H1 (cell line): ENCODE measurements around the gene ARHGEF1. TPM values are rescaled to one million over a fixed set of nuclear protein-coding genes. Genes with fewer than 3 reads are reported as not detected.
A peak's percentile ranks its signal among the peaks of the same experiment; 100 is the strongest.

Source experiments
- CTCF ChIA-PET: fragments of 300-600 bp; sonication (Branson Sonifier 250); formaldehyde crosslinking; loops from one replicate; lab custom pipeline; 2021; ENCODE audit not compliant: partially characterized antibody; lab: Charles Lee
- POLR2A ChIA-PET: fragments of 300-600 bp; sonication (Branson Sonifier 250); formaldehyde crosslinking; loops from one replicate; lab custom pipeline; 2021; ENCODE audit warnings: inconsistent platforms; ENCODE audit not compliant: partially characterized antibody; lab: Charles Lee
- DNase-seq, 2 experiments: peaks; one replicate each; pipeline versions ENCODE4 v3.0.0 to v3.0.0-alpha.2; 2010 to 2022; ENCODE audit warnings: low spot score in 2 of 2, low read depth in 1 of 2, mixed read lengths in 1 of 2
- FAIRE-seq: peaks from 2 replicates; lab custom pipeline; 2011; peaks lifted over from hg19 to GRCh38; lab: Jason Lieb, UNC
- H2AFZ ChIP-seq: 2 replicates; pipeline ENCODE4 v1.8.1; 2012; ENCODE audit warnings: low read length, inconsistent platforms
- H2AK5ac ChIP-seq: 2 replicates; pipeline ENCODE4 v1.6.1; 2013; ENCODE audit warnings: low read depth, low read length
- H2BK120ac ChIP-seq: replicated peaks from 2 replicates; pipeline ENCODE3; 2013; ENCODE audit warnings: low read depth, low read length, inconsistent platforms
- H2BK12ac ChIP-seq: 2 replicates; pipeline ENCODE4 v1.6.1; 2013; ENCODE audit warnings: low read depth, low read length
- H2BK15ac ChIP-seq: 2 replicates; pipeline ENCODE4 v1.6.1; 2013; ENCODE audit warnings: low read length
- H2BK20ac ChIP-seq: 2 replicates; pipeline ENCODE4 v1.6.1; 2013; ENCODE audit warnings: low read length
- H2BK5ac ChIP-seq: 2 replicates; pipeline ENCODE4 v1.6.1; 2013; ENCODE audit warnings: low read depth, low read length
- H3K14ac ChIP-seq: 2 replicates; pipeline ENCODE4 v1.6.1; 2013; ENCODE audit warnings: inconsistent platforms; ENCODE audit not compliant: insufficient read length
- H3K18ac ChIP-seq: 2 replicates; pipeline ENCODE4 v1.6.1; 2013; ENCODE audit warnings: low read length; ENCODE audit errors: extremely low read depth
- H3K23ac ChIP-seq: 2 replicates; pipeline ENCODE4 v1.6.1; 2013; ENCODE audit warnings: inconsistent platforms; ENCODE audit not compliant: insufficient read length
- H3K23me2 ChIP-seq: 2 replicates; pipeline ENCODE4 v1.6.1; 2013; ENCODE audit warnings: low read depth, low read length
- H3K27ac ChIP-seq: 2 replicates; pipeline ENCODE4 v1.6.1; 2011; ENCODE audit warnings: low read depth, low read length, inconsistent platforms
- H3K27me3 ChIP-seq, 4 experiments: replicated peaks in 1 of 4; 1 replicate in 1 of 4; 2 replicates in 3 of 4; pipeline versions ENCODE4 v1.6.1 to v1.8.1; 2011 to 2013; ENCODE audit warnings: low read length in 3 of 4, mild to moderate bottlenecking in 3 of 4, inconsistent platforms in 2 of 4, mixed read lengths in 2 of 4, moderate library complexity in 1 of 4; ENCODE audit not compliant: control insufficient read depth in 3 of 4, insufficient read depth in 3 of 4; ENCODE audit errors: extremely low read depth in 1 of 4
- H3K36me3 ChIP-seq, 4 experiments: 2 replicates each; pipeline versions ENCODE4 v1.6.1 to v1.8.1; 2011 to 2013; ENCODE audit warnings: mild to moderate bottlenecking in 4 of 4, low read length in 3 of 4, moderate library complexity in 2 of 4, control low read depth in 1 of 4, inconsistent platforms in 1 of 4; ENCODE audit not compliant: insufficient read depth in 4 of 4, control insufficient read depth in 2 of 4
- H3K4ac ChIP-seq: replicated peaks from 2 replicates; pipeline ENCODE3; 2013; ENCODE audit warnings: low read length, low read depth, mixed read lengths, inconsistent platforms; ENCODE audit not compliant: insufficient read length
- H3K4me1 ChIP-seq, 4 experiments: replicated peaks in 1 of 4; 1 replicate in 1 of 4; 2 replicates in 3 of 4; pipeline versions ENCODE4 v1.6.1 to v1.8.1; 2011 to 2013; ENCODE audit warnings: low read length in 3 of 4, inconsistent platforms in 2 of 4, mixed read lengths in 1 of 4; ENCODE audit not compliant: insufficient read depth in 4 of 4, control insufficient read depth in 3 of 4
- H3K4me2 ChIP-seq, 2 experiments: 2 replicates each; pipeline versions ENCODE4 v1.6.1 to v1.8.1; 2011 to 2013; ENCODE audit warnings: low read depth in 2 of 2, low read length in 2 of 2, control low read depth in 1 of 2, inconsistent platforms in 1 of 2, mild to moderate bottlenecking in 1 of 2; ENCODE audit not compliant: insufficient read depth in 1 of 2
- H3K4me3 ChIP-seq, 4 experiments: fragments of 200-600, 300-600 bp in 1 of 4; sonication (generic), shearing (Covaris generic), sonication (Bioruptor Twin) in 1 of 4; 2 replicates each; pipeline versions ENCODE4 v1.5.1 to v1.8.1; 2011 to 2016; ENCODE audit warnings: low read length in 4 of 4, low read depth in 3 of 4, control low read depth in 2 of 4, inconsistent platforms in 2 of 4, mild to moderate bottlenecking in 2 of 4, mixed read lengths in 1 of 4, moderate library complexity in 1 of 4; ENCODE audit not compliant: insufficient read depth in 2 of 4; ENCODE audit errors: extremely low read depth in 1 of 4
- H3K56ac ChIP-seq: replicated peaks from 2 replicates; pipeline ENCODE3; 2013; ENCODE audit warnings: low read depth, mild to moderate bottlenecking, mixed read lengths, low read length, inconsistent platforms; ENCODE audit not compliant: insufficient read length
- H3K79me1 ChIP-seq: 2 replicates; pipeline ENCODE4 v1.6.1; 2013; ENCODE audit warnings: low read depth, low read length, control low read depth
- H3K79me2 ChIP-seq, 2 experiments: 2 replicates each; pipeline versions ENCODE4 v1.6.1 to v1.8.1; 2012 to 2013; ENCODE audit warnings: low read length in 2 of 2, mild to moderate bottlenecking in 2 of 2, inconsistent platforms in 1 of 2; ENCODE audit not compliant: insufficient read depth in 2 of 2, control insufficient read depth in 1 of 2
- H3K9ac ChIP-seq, 4 experiments: replicated peaks in 1 of 4; 1 replicate in 1 of 4; 2 replicates in 3 of 4; pipeline versions ENCODE4 v1.6.1 to v1.8.1; 2011 to 2013; ENCODE audit warnings: low read depth in 3 of 4, low read length in 3 of 4, control low read depth in 2 of 4, mild to moderate bottlenecking in 2 of 4, moderate library complexity in 2 of 4, inconsistent platforms in 1 of 4; ENCODE audit errors: extremely low read depth in 1 of 4
- H3K9me3 ChIP-seq, 2 experiments: 2 replicates each; pipeline versions ENCODE4 v1.6.1 to v1.8.1; 2012 to 2013; ENCODE audit warnings: mild to moderate bottlenecking in 2 of 2, moderate library complexity in 2 of 2, control low read depth in 1 of 2, inconsistent platforms in 1 of 2, low read depth in 1 of 2, low read length in 1 of 2, mixed read lengths in 1 of 2; ENCODE audit not compliant: insufficient read depth in 2 of 2
- H4K20me1 ChIP-seq, 2 experiments: replicated peaks in 1 of 2; 2 replicates each; pipeline versions ENCODE3 to v1.8.1; 2011 to 2013; ENCODE audit warnings: inconsistent platforms in 2 of 2, low read length in 2 of 2, mild to moderate bottlenecking in 1 of 2; ENCODE audit not compliant: insufficient read depth in 2 of 2, control insufficient read depth in 1 of 2
- H4K5ac ChIP-seq: 2 replicates; pipeline ENCODE4 v1.6.1; 2013; ENCODE audit warnings: low read length, low read depth, mixed read lengths, inconsistent platforms; ENCODE audit not compliant: insufficient read length
- H4K8ac ChIP-seq: 2 replicates; pipeline ENCODE4 v1.8.0; 2013; ENCODE audit warnings: mild to moderate bottlenecking, moderate library complexity, low read length, inconsistent platforms; ENCODE audit not compliant: insufficient read depth; ENCODE audit errors: extremely low read depth
- H4K91ac ChIP-seq: replicated peaks from 2 replicates; pipeline ENCODE3; 2013; ENCODE audit warnings: low read length, mixed read lengths, inconsistent platforms; ENCODE audit not compliant: insufficient read length
- KDM4A ChIP-seq: IDR thresholded peaks from one replicate; pipeline ENCODE4 v1.7.1; 2012; ENCODE audit warnings: low read depth, mild to moderate bottlenecking, moderate library complexity, low read length, inconsistent platforms; ENCODE audit not compliant: severe bottlenecking
- TAF1 ChIP-seq: IDR thresholded peaks from 2 replicates; pipeline ENCODE4 v1.6.1; 2011; ENCODE audit warnings: mild to moderate bottlenecking, low read depth, low read length
- WGBS, 2 experiments: shearing (Covaris generic) in 1 of 2; methylation state at CpG; one replicate each; pipeline versions ENCODE4 v1.1.6 to v1.1.7; 2013 to 2015; ENCODE audit warnings: low lambda C conversion rate in 2 of 2, mixed read lengths in 2 of 2, inconsistent platforms in 1 of 2, low coverage in 1 of 2, missing lambda C conversion rate in 1 of 2; ENCODE audit not compliant: insufficient replicate concordance in 2 of 2, insufficient coverage in 1 of 2, insufficient read length in 1 of 2; ENCODE audit errors: extremely low coverage in 1 of 2, missing lambda C conversion rate in 1 of 2; 5-methylcytosine and 5-hydroxymethylcytosine counted together
- long read RNA-seq, 2 experiments: library from RNA in 1 of 2; library from capped mRNA in 1 of 2; stranded (forward); transcript quantifications; one replicate each; pipeline ENCODE4 v2.0.0, GENCODE V29; 2021; ENCODE audit warnings: inconsistent platforms in 1 of 2
- polyA minus RNA-seq, 3 experiments: library from RNA; depleted of rRNA, polyadenylated mRNA; stranded (reverse); fragments of >200 nt; gene quantifications; 1 replicate in 2 of 3; 2 replicates in 1 of 3; pipeline ENCODE4 v1.2.3, GENCODE V29; 2011
- polyA plus RNA-seq, 7 experiments: library from polyadenylated mRNA; depleted of rRNA in 3 of 7; stranded (reverse) in 5 of 7; unstranded in 2 of 7; fragments of >200 nt in 5 of 7; fragments of 200-250 nt in 2 of 7; gene quantifications; 1 replicate in 5 of 7; 2 replicates in 1 of 7; 4 replicates in 1 of 7; pipeline versions ENCODE4 v1.2.1 to v1.2.3, GENCODE V29; 2011 to 2013; ENCODE audit warnings: missing spikeins in 2 of 7, mixed read lengths in 2 of 7
- total RNA-seq: library from RNA; stranded (reverse); fragmentation: NEBNext Ultra II Directional; extraction: Animal tissue kit (Norgen Biotek cat#: 25700); gene quantifications from 2 replicates; pipeline ENCODE4 v1.2.1, GENCODE V29; 2021

ARHGEF1 gene, protein sequence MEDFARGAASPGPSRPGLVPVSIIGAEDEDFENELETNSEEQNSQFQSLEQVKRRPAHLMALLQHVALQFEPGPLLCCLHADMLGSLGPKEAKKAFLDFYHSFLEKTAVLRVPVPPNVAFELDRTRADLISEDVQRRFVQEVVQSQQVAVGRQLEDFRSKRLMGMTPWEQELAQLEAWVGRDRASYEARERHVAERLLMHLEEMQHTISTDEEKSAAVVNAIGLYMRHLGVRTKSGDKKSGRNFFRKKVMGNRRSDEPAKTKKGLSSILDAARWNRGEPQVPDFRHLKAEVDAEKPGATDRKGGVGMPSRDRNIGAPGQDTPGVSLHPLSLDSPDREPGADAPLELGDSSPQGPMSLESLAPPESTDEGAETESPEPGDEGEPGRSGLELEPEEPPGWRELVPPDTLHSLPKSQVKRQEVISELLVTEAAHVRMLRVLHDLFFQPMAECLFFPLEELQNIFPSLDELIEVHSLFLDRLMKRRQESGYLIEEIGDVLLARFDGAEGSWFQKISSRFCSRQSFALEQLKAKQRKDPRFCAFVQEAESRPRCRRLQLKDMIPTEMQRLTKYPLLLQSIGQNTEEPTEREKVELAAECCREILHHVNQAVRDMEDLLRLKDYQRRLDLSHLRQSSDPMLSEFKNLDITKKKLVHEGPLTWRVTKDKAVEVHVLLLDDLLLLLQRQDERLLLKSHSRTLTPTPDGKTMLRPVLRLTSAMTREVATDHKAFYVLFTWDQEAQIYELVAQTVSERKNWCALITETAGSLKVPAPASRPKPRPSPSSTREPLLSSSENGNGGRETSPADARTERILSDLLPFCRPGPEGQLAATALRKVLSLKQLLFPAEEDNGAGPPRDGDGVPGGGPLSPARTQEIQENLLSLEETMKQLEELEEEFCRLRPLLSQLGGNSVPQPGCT
- total RNA-seq (49.0 and 54.6 TPM in 2 replicates), polyA plus RNA-seq (2011; rRNA removed) (23.0 and 41.1 TPM in 2 replicates), polyA minus RNA-seq (2011; rRNA and poly(A)+ RNA removed) (9.4 and 11.0 TPM in 2 replicates)
- polyA plus RNA-seq (2011; cell fraction: cytosol; rRNA removed), result 35.9 TPM
- 95.3 TPM for polyA plus RNA-seq (2011; cell fraction: nucleus; rRNA removed)
- polyA plus RNA-seq (2012, experiment 1 of 2), result 38.4 to 51.0 TPM (median 48.8 TPM) in 4 replicates
- polyA plus RNA-seq (2012, experiment 2 of 2), result 35.5 TPM
- polyA plus RNA-seq (2013, experiment 1 of 2), result 49.6 TPM
- 44.9 TPM for polyA plus RNA-seq (2013, experiment 2 of 2)
- polyA minus RNA-seq (2011; cell fraction: cytosol; rRNA and poly(A)+ RNA removed), result 25.5 TPM
- 34.6 TPM for polyA minus RNA-seq (2011; cell fraction: nucleus; rRNA and poly(A)+ RNA removed)
- long read RNA-seq, experiment 1, partial matches to known transcripts, result 19 of 24 reads
- long read RNA-seq, experiment 1, other reads (novel, unspliced or antisense), result 5 of 24 reads
- long read RNA-seq, experiment 2, partial matches to known transcripts, result 0 of 1 reads
- long read RNA-seq, experiment 2, other reads (novel, unspliced or antisense), result 0 of 1 reads

DNA sequence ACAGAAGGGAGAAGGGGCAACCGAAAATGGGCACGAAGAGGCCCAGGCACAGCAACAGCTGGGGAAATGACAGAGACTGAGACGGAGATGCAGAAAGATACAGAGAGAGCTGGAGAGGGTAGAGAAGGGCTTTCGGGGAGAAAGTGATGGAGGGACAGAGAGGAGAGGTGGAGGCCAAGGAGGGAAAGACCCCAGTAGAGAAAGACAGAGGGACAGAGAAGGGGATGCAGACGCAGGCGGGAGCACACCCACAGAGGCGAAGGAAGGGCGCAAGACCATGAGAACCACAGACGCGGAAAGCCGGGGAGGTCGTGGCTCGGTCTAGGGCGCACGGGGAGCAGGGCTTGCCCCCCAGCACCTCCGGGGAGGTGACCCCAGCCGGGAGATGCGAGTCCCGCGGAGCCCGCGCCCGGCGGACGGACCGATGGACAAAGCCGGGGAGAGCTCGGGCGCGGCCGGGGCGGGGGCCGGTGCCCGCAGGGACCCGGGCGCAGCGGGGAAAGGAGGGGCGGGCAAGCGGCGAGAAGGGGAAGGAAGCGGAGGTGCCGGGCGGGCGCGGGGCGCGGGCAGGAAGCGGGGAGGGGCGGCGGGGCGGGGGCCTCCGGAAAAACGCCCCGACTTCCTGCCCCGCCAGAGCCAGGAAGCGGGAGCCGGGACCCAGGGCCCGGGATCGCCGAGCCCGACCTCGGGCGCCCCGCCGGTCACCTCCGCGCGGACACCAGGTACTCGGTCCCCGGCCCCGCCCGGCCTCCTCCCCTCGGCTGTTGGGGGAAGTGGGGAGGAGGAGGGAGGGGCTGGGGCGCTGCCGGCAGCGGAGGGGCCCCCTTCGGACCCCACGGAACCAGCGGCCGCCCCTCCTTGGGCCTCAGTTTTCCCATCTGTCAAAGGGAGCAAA is at the start of gene ARHGEF1:
Gene ARHGEF1 (plus strand): TSS at position 617 of the 895 bp plus-strand sequence. CDS start 4,899 bp downstream, outside the sequence.
- H3K79me1 ChIP-seq, result peaks cover 2% of the 10 kb centered on the region; the same call in 1 of the 2 replicates
- POLR2A ChIA-PET, result interaction anchor here (0.5 to 13.9 kb wide), 9 partner anchors 13 to 1192 kb away, joined by 3 to 298 read pairs (median 7); partner anchors contain the start of genes B3GNT8 and RPS19
- peaks cover 3% of the 10 kb centered on the region in 2 experiments for H4K20me1 ChIP-seq
- peak within 1 kb of the TSS; percentile 26 for H3K56ac ChIP-seq
- H2AK5ac ChIP-seq, result peak within 1 kb of the TSS; percentile 90; the same call in 1 of the 2 replicates
- H4K91ac ChIP-seq, result peak within 1 kb of the TSS; percentile 52
- no peak within 1 kb of the TSS for H2BK120ac ChIP-seq
- no peak within 1 kb of the TSS for H3K14ac ChIP-seq
- CTCF ChIA-PET, result interaction anchor here (0.9 to 4.3 kb wide), 5 partner anchors 9 to 75 kb away, joined by 3 to 26 read pairs (median 3); partner anchors contain the start of gene RABAC1
- H3K4me3 ChIP-seq, result peak within 1 kb of the TSS; percentile 70 to 97 (median 84)
- H2BK20ac ChIP-seq, result no peak within 1 kb of the TSS
- H3K79me2 ChIP-seq, result peaks cover 0 to 3% of the 10 kb centered on the region in 2 experiments; a peak in 1 of 4 replicates
- no peaks in the 10 kb centered on the region for H3K9me3 ChIP-seq
- no peaks in the 10 kb centered on the region for H3K36me3 ChIP-seq
- 4% methylated on average over 27 of the region's 80 CpGs; no CpG with 5 or more reads in 1 of the 2 experiments for WGBS, 2 experiments
- H3K4me2 ChIP-seq, result peak within 1 kb of the TSS; percentile 89
- peaks cover 3 to 16% (median 9%) of the 10 kb centered on the region in 4 experiments for H3K4me1 ChIP-seq
- H3K4ac ChIP-seq, result no peak within 1 kb of the TSS
- FAIRE-seq, result no peak
- peaks cover 1 to 19% (median 17%) of the 10 kb centered on the region in 4 experiments; a peak in 6 of 7 replicates for H3K27me3 ChIP-seq
- H3K23ac ChIP-seq, result no peak within 1 kb of the TSS
- H4K8ac ChIP-seq, result peak within 1 kb of the TSS; percentile 66
- H2BK15ac ChIP-seq, result 0 out of 2 replicates have a peak within 1 kb of the TSS, but pooled peaks have one; percentile 10
- H2BK12ac ChIP-seq, result peak within 1 kb of the TSS; percentile 87; the same call in 1 of the 2 replicates
- peaks cover 16% of the 10 kb centered on the region; the same call in 1 of the 2 replicates for H3K23me2 ChIP-seq
- H2AFZ ChIP-seq, result peak within 1 kb of the TSS; percentile 79; the same call in 1 of the 2 replicates
- no peak within 1 kb of the TSS; the same call in 1 of the 2 replicates for H2BK5ac ChIP-seq
- DNase-seq, result peak in 1 of 2 experiments; percentile 66
- H3K18ac ChIP-seq, result peak within 1 kb of the TSS; percentile 32
- no peak within 1 kb of the TSS for H3K27ac ChIP-seq
- H4K5ac ChIP-seq, result peak within 1 kb of the TSS; percentile 10
- peak within 1 kb of the TSS; percentile 5 to 50 (median 31); a peak in 4 of 7 replicates for H3K9ac ChIP-seq
- TF ChIP-seq TAF1 (0 out of 2 replicates have a peak, but pooled peaks have one; percentile 31), KDM4A (peak; percentile 65)
